Epithelial cell of proximal tubule (primary cell): Measurements from ENCODE around the gene ZNF527. TPM values are rescaled to one million over a fixed set of nuclear protein-coding genes. Genes with fewer than 3 reads are reported as not detected.
A peak's percentile ranks its signal among the peaks of the same experiment; 100 is the strongest.
"Not testable (repeated sequence)": the region's sequence is repeated elsewhere in the genome, so short reads cannot be mapped to it uniquely, and the experiment has no call there.

Experiments
- DNase-seq: peaks from one replicate; pipeline ENCODE4 v3.0.0-alpha.2; 2011; ENCODE audit warnings: low read depth
- H3K4me3 ChIP-seq: 2 replicates; pipeline ENCODE4 v1.5.1; 2011; ENCODE audit warnings: low read depth, mild to moderate bottlenecking, low read length
- total RNA-seq: library from RNA; depleted of rRNA; stranded (reverse); fragments of >200 nt; gene quantifications from 2 replicates; pipeline ENCODE4 v1.2.3, GENCODE V29; 2015
- TF ChIP-seq, protein P1 (sequence below): conservative IDR thresholded peaks from 2 replicates; pipeline ENCODE4 v1.5.1; 2012; ENCODE audit warnings: low read depth, mild to moderate bottlenecking, low read length

The ZNF527 gene
- total RNA-seq, 1 donor from 2014 or later = 4.4 TPM

DNA sequence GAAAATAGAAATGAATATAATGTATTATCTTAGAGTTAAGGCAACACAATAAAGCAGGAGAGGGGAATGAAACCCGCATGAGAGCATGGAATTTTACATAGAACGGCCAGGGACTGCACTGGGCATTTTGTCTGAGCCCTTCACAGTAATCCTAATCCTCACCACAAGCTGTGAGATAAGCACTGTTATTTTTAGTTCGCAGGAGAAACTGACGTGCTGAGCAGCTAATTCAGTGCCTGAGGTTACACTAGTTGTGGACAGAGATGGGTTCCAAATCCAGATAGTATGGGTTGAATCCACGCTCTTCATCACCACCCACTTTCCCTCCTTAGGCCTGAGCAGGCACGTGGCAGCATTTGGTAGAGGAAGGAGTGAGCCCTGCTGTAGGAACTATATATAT lies 24.8 kb upstream of the ZNF527 start:
- no peak overlapping the region for H3K4me3 ChIP-seq
- no peak for DNase-seq
- TF ChIP-seq, protein P1, sequence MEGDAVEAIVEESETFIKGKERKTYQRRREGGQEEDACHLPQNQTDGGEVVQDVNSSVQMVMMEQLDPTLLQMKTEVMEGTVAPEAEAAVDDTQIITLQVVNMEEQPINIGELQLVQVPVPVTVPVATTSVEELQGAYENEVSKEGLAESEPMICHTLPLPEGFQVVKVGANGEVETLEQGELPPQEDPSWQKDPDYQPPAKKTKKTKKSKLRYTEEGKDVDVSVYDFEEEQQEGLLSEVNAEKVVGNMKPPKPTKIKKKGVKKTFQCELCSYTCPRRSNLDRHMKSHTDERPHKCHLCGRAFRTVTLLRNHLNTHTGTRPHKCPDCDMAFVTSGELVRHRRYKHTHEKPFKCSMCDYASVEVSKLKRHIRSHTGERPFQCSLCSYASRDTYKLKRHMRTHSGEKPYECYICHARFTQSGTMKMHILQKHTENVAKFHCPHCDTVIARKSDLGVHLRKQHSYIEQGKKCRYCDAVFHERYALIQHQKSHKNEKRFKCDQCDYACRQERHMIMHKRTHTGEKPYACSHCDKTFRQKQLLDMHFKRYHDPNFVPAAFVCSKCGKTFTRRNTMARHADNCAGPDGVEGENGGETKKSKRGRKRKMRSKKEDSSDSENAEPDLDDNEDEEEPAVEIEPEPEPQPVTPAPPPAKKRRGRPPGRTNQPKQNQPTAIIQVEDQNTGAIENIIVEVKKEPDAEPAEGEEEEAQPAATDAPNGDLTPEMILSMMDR = no peak

DNA sequence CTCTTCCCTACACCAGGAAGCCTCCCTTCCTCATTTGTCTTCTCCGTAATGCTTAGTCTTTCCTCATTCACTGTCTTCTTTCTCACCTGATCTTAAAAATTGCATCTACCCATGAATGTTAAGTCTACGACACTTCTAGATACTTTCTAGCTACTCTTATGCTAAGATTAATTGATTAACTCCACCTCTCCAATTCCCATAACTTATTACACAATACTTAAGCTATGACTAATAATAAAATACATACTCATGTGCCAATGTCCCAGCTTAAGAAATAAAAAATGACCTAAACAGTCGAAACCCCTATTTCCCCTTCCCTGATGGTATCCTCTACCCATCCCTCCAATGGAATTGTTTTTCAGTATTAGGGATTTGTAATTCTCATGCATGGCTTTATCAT lies 22.8 kb upstream of the ZNF527 start:
- DNase-seq = no peak
- TF ChIP-seq, protein P1 = no peak
- H3K4me3 ChIP-seq = no peak overlapping the region

DNA sequence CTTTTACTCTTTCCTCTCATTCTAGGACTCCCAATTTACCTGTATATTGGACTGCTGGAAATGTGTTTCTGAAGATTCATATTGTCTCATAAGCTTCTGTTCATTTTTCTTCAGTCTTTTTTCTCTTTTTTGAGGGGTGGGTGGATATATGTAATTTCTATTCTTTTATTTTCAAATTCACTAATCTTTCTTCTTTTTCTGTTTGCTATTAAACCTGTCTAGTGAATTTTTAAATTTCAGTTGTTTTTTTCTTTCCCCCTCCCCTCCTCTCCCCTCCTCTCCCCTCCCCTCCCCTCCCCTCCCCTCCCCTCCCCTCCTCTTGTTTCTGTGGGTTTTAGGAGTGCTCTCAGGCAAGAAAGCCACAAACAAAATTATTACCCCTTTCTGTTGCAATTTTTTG lies 16.9 kb upstream of the ZNF527 start:
- TF ChIP-seq, protein P1 = no peak
- H3K4me3 ChIP-seq = no peak overlapping the region
- no peak for DNase-seq

DNA sequence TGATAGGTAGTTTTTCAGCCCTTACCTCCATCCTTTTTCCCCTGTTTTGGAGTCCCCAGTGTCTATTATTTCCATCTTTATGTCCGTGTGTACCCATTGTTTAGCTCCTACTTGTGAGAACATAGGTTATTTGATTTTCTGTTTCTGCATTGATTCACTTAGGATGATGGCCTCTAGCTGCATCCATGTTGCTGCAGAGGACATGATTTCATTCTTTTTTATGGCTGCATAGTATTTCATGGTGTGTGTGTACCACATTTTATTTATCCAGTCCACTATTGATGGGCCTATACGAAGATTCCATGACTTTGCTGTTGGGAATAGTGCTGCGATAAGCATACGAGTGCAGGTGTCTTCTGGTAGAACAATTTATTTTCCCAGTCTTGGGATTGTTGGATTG lies 15.0 kb upstream of the ZNF527 start:
- no peak for DNase-seq
- TF ChIP-seq, protein P1 = no peak
- no peak overlapping the region for H3K4me3 ChIP-seq

DNA sequence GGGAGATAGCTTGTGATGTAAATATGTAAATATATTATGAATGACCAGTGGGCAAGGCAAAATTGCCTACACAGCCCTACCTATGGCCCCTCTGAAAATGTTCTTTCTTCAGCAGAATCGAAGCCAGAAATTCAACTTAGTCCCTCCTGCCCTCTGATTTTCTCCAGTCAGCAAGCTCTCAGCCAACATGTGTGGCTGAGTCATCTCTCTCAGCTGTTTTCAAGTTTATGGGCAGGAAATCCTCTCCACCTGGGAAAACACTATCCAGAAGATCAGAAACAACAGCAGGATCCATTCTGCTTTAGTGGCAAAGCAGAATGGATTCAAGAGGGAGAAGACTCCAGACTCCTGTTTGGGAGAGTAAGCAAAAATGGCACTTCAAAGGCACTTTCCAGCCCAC lies 8.9 kb upstream of the ZNF527 start:
- no peak for DNase-seq
- no peak overlapping the region for H3K4me3 ChIP-seq
- TF ChIP-seq, protein P1 = no peak

DNA sequence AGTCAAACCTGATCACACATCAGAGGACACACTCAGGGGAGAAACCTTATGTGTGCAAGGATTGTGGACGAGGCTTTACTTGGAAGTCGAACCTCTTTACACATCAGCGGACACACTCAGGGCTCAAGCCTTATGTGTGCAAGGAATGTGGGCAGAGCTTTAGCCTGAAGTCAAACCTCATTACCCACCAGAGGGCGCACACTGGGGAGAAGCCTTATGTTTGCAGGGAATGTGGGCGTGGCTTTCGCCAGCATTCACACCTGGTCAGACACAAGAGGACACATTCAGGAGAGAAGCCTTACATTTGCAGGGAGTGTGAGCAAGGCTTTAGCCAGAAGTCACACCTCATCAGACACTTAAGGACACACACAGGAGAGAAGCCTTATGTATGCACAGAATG lies 8.2 kb upstream of the ZNF527 start:
- no peak for DNase-seq
- TF ChIP-seq, protein P1 = peak; percentile 33
- no peak overlapping the region for H3K4me3 ChIP-seq

DNA sequence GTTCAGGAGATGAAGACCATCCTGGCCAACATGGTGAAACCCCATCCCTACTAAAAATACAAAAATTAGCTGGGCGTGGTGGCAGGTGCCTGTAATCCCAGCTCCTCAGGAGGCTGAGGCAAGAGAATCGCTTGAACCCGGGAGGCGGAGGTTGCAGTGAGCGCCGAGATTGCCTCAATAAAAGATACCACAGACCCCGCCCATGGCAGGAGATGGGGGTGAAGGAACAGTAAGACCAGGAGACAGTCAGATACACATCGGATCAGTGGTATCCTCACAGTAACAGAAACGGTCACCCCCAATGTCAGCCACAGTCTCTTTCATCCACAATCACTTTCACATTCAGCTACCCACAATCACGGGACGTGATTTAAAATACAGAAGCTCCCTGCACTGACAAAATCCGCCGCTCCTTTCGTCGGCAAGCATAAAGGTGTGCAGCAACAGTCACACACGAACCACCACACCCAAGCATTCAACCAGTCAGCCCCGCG lies 466 bp upstream of the ZNF527 start:
- H3K4me3 ChIP-seq = peak overlapping the region; percentile 90
- DNase-seq = not testable (repeated sequence)

DNA sequence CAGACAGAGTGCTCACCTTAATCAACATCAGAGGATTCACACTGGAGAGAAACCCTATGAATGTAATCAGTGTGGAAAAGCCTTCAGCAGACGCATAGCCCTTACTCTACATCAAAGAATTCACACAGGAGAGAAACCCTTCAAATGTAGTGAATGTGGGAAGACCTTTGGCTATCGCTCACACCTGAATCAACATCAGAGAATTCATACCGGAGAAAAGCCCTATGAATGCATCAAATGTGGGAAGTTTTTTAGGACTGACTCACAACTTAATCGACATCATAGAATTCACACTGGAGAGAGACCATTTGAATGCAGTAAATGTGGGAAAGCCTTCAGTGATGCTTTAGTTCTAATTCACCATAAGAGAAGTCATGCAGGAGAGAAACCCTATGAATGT lies 18.3 kb downstream of the ZNF527 start:
- DNase-seq = no peak
- TF ChIP-seq, protein P1 = no peak
- no peak overlapping the region for H3K4me3 ChIP-seq

DNA sequence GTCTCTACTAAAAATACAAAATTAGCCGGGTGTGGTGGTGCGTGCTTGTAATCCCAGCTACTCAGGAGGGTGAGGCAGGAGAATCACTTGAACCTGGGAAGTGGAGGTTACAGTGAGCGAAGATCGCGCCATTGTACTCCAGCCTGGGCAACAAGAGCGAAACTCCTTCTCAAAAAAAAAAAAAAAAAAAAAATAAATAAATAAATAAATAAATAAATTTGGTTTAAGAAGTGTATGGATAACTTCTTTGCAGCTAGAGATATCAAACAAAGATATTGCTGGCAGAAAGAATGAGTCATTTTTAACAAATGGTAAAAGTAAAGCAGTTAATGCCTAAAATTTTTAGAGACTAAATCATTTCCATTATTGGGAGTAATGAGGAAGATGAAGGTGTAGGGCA lies 20.5 kb downstream of the ZNF527 start:
- H3K4me3 ChIP-seq, DNase-seq: not testable (repeated sequence)
